Measurements from ENCODE around the gene TMEM114. TPM values are rescaled to one million over a fixed set of nuclear protein-coding genes. Genes with fewer than 3 reads are reported as not detected.

TMEM114 gene
- total RNA-seq, 1 experiment from 2014 or later = not detected

DNA sequence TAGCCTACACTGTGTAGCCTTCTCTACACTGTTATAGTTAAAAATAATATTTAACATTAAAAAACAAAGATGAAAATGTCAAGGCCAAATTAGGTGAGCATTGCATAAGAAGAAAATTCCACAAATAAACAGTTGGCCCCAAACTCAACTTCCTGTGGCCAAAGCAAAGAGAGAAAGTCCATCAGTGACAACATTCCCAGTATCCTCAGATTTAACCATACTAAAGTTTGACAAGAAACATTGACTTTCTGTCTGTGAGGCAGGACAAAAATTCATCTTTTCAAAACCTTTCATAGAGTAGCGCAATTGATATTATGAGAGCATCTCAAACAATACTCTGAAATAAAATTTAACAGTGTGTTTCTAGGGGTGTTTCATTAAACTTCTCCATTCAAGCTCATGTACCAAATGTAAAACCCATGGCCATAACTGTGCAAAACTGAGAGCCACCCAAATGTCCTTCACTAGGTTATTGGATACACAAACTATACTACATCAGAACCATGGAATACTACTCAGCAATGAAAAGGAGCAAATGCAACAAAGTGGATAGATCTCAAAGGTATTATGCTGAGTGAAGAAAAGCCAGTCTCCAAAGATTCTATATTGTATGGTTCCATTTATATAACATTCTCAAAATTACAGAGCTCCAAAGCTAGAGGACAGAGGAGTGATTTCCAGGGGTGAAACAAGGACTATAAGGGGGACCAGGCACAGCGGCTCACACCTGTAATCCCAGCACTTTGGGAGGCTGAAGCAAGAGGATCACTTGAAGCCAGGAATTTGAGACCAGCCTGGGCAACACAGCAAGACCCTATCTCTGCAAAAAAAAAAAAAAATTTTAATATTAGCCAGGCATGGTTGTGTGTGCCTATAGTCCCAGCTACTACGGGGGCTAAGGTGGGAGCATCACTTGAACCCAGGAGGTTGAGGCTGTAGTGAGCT is 38.7 kb downstream of the TMEM114 start:
- Histone ChIP-seq H4K20me1 (ENCODE audit: insufficient read depth) (no peaks in the 10 kb centered on the region), H3K9me3 (ENCODE audit: insufficient read depth, low read depth) (no peaks in the 10 kb centered on the region), H3F3A (ENCODE audit: insufficient read depth, low read depth) (no peaks in the 10 kb centered on the region), H3K27ac (no peak overlapping the region), H3K79me2 (ENCODE audit: low read depth) (no peaks in the 10 kb centered on the region), H3K4me3 (no peak overlapping the region), H3K4me1 (replicated peaks; ENCODE audit: insufficient read depth) (no peaks in the 10 kb centered on the region), H3K36me3 (ENCODE audit: low read depth) (no peaks in the 10 kb centered on the region), H3K4me2 (no peak overlapping the region), H3K9me2 (ENCODE audit: insufficient read depth) (no peaks in the 10 kb centered on the region), H3K27me3 (ENCODE audit: insufficient read depth, low read depth) (peaks cover 98% of the 10 kb centered on the region), H2AFZ (no peak overlapping the region)
- ChIA-PET POLR2A (ENCODE audit: unreplicated experiment) (no interaction called here), CTCF (no interaction called here)
- no TSS peak for BruUV-seq (replicated peaks)
- no peak for TF ChIP-seq EZH2 (IDR thresholded peaks at IDR 0.05; ENCODE audit: low read depth)
- TF ChIP-seq, protein P1, sequence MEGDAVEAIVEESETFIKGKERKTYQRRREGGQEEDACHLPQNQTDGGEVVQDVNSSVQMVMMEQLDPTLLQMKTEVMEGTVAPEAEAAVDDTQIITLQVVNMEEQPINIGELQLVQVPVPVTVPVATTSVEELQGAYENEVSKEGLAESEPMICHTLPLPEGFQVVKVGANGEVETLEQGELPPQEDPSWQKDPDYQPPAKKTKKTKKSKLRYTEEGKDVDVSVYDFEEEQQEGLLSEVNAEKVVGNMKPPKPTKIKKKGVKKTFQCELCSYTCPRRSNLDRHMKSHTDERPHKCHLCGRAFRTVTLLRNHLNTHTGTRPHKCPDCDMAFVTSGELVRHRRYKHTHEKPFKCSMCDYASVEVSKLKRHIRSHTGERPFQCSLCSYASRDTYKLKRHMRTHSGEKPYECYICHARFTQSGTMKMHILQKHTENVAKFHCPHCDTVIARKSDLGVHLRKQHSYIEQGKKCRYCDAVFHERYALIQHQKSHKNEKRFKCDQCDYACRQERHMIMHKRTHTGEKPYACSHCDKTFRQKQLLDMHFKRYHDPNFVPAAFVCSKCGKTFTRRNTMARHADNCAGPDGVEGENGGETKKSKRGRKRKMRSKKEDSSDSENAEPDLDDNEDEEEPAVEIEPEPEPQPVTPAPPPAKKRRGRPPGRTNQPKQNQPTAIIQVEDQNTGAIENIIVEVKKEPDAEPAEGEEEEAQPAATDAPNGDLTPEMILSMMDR (conservative IDR thresholded peaks at IDR 0.05) = no peak
- DNase-seq = no peak
- intact Hi-C loops (cut with micrococcal nuclease; ENCODE audit: unreplicated experiment) = no loop called here

DNA sequence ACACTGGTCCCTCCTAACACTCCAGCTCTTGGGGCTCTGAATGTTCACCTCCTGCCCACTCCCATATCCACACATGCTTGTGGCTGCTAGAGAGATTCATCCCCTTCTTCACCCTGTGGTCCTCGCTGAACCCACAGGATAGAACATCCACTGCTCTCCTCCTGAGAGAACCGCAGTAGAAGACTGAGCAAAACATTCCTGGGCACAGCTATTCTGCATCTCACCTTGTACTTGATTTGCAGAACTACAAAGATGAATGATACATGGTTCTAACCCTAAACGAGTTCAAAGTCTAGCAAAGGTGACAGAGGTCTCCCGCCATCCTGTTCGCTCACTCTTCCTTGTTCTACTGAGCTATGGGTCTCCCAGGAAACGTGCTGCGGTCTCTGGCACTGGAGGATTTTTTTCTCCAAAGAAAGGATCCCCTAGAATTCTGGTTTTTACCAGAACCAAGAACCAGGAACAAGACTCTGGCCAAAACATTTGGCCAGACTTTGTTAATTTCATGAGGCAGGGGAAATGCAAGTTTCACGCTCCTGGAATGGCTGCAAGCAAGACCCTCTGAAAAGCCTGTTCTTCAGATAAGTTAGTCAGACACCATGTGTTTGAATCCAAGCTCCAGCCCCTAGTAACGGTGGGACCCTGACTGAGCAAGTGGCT is 39.5 kb downstream of the TMEM114 start:
- CTCF ChIA-PET = no interaction called here
- no peaks in the 10 kb centered on the region for H3K79me2 ChIP-seq (ENCODE audit: low read depth)
- POLR2A ChIA-PET (ENCODE audit: unreplicated experiment) = no interaction called here
- intact Hi-C loops (cut with micrococcal nuclease; ENCODE audit: unreplicated experiment) = no loop called here
- DNase-seq = no peak
- peaks cover 98% of the 10 kb centered on the region for H3K27me3 ChIP-seq (ENCODE audit: insufficient read depth, low read depth)
- H4K20me1 ChIP-seq (ENCODE audit: insufficient read depth) = no peaks in the 10 kb centered on the region
- H3K9me2 ChIP-seq (ENCODE audit: insufficient read depth) = no peaks in the 10 kb centered on the region
- no peak overlapping the region for H3K4me2 ChIP-seq
- no peaks in the 10 kb centered on the region for H3F3A ChIP-seq (ENCODE audit: insufficient read depth, low read depth)
- no peak overlapping the region for H3K4me3 ChIP-seq
- H2AFZ ChIP-seq = no peak overlapping the region
- H3K36me3 ChIP-seq (ENCODE audit: low read depth) = no peaks in the 10 kb centered on the region
- H3K4me1 ChIP-seq (replicated peaks; ENCODE audit: insufficient read depth) = no peaks in the 10 kb centered on the region
- H3K27ac ChIP-seq = no peak overlapping the region
- BruUV-seq (replicated peaks) = no TSS peak
- TF ChIP-seq, protein P1 (conservative IDR thresholded peaks at IDR 0.05) = no peak
- no peak for TF ChIP-seq EZH2 (IDR thresholded peaks at IDR 0.05; ENCODE audit: low read depth)
- no peaks in the 10 kb centered on the region for H3K9me3 ChIP-seq (ENCODE audit: insufficient read depth, low read depth)

DNA sequence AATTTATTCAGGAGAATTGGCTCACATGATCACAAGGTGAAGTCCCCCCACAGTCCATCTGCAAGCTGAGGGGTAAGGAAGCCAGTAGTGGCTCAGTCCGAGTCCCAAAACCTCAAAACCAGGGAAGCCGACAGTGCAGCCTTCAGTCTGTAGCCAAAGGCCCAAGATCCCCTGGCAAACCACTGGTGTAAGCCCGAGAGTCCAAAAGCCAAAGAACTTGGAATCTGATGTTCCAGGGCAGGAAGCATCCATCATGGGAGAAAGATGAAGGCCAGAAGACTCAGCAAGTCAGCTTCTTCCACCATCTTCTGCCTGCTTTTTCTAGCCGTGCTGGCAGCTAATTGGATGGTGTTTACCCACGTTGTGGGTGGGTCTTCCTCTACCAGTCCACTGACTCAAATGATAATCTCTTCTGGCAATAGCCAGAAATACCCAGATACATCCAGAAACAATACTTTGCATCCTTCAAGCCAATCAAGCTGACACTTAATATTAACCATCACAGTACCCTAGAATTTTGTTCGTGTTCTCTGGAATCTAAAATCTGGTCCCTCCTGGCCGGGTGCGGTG is 40.4 kb downstream of the TMEM114 start:
- H3K27ac ChIP-seq = no peak overlapping the region
- DNase-seq = no peak
- TF ChIP-seq EZH2 (IDR thresholded peaks at IDR 0.05; ENCODE audit: low read depth) = no peak
- TF ChIP-seq, protein P1 (conservative IDR thresholded peaks at IDR 0.05) = no peak
- CTCF ChIA-PET = interaction anchor here (0.8 kb wide), 1 partner anchor 735 kb away, joined by 3 read pairs; no protein-coding TSS in a partner anchor
- no peak overlapping the region for H2AFZ ChIP-seq
- intact Hi-C loops (cut with micrococcal nuclease; ENCODE audit: unreplicated experiment) = no loop called here
- H3K4me2 ChIP-seq = no peak overlapping the region
- H3K9me2 ChIP-seq (ENCODE audit: insufficient read depth) = no peaks in the 10 kb centered on the region
- H3K4me3 ChIP-seq = no peak overlapping the region
- H3K4me1 ChIP-seq (replicated peaks; ENCODE audit: insufficient read depth) = no peaks in the 10 kb centered on the region
- peaks cover 98% of the 10 kb centered on the region for H3K27me3 ChIP-seq (ENCODE audit: insufficient read depth, low read depth)
- no peaks in the 10 kb centered on the region for H3K79me2 ChIP-seq (ENCODE audit: low read depth)
- no peaks in the 10 kb centered on the region for H3K36me3 ChIP-seq (ENCODE audit: low read depth)
- BruUV-seq (replicated peaks) = no TSS peak
- no peaks in the 10 kb centered on the region for H3F3A ChIP-seq (ENCODE audit: insufficient read depth, low read depth)
- H3K9me3 ChIP-seq (ENCODE audit: insufficient read depth, low read depth) = no peaks in the 10 kb centered on the region
- no peaks in the 10 kb centered on the region; the same call in 1 of the 2 replicates for H4K20me1 ChIP-seq (ENCODE audit: insufficient read depth)
- POLR2A ChIA-PET (ENCODE audit: unreplicated experiment) = no interaction called here
